NT2/D1 (cell line): ENCODE measurements around the gene CPNE5.

ENCODE experiments used
- DNase-seq: peaks from one replicate; pipeline ENCODE4 v3.0.0-alpha.2; 2011; ENCODE audit warnings: low read depth, low spot score
- H3K27me3 ChIP-seq: 2 replicates; pipeline ENCODE4 v1.6.0; 2011; ENCODE audit warnings: mild to moderate bottlenecking; ENCODE audit not compliant: insufficient read length, insufficient read depth
- H3K36me3 ChIP-seq: 2 replicates; pipeline ENCODE4 v1.6.1; 2011; ENCODE audit warnings: mild to moderate bottlenecking, low read length, mixed read lengths; ENCODE audit not compliant: insufficient read depth, insufficient read length
- H3K4me1 ChIP-seq: 2 replicates; pipeline ENCODE4 v1.5.1; 2011; ENCODE audit not compliant: insufficient read depth, insufficient read length
- H3K4me3 ChIP-seq: 2 replicates; pipeline ENCODE4 v1.5.1; 2011; ENCODE audit warnings: low read depth; ENCODE audit not compliant: insufficient read length
- H3K9ac ChIP-seq: 2 replicates; pipeline ENCODE4 v1.6.0; 2011; ENCODE audit warnings: low read depth; ENCODE audit not compliant: insufficient read length
- H3K9me3 ChIP-seq: 2 replicates; pipeline ENCODE4 v1.5.1; 2011; ENCODE audit warnings: mild to moderate bottlenecking, low read length; ENCODE audit not compliant: insufficient read depth
- SUZ12 ChIP-seq: IDR thresholded peaks from 2 replicates; pipeline ENCODE4 v1.6.1; 2011; ENCODE audit not compliant: insufficient read length, insufficient read depth; ENCODE audit errors: extremely low read depth
- YY1 ChIP-seq: IDR thresholded peaks from 2 replicates; pipeline ENCODE4 v1.6.1; 2011; ENCODE audit not compliant: insufficient read length, insufficient read depth
- ZNF274 ChIP-seq: IDR thresholded peaks from 2 replicates; pipeline ENCODE4 v1.6.1; 2011; ENCODE audit warnings: mild to moderate bottlenecking, low read depth, low read length

Gene CPNE5

GRCh38 chr6:36788768-36789167 is 50.5 kb downstream of the CPNE5 start:
- Histone ChIP-seq H3K4me1 (peaks cover 8% of the 10 kb centered on the region), H3K27me3 (no peaks in the 10 kb centered on the region), H3K36me3 (no peaks in the 10 kb centered on the region), H3K4me3 (no peak overlapping the region), H3K9me3 (no peaks in the 10 kb centered on the region), H3K9ac (no peak overlapping the region)
- no peak for DNase-seq
- no peak for TF ChIP-seq YY1
- no peak for TF ChIP-seq SUZ12
- no peak for TF ChIP-seq ZNF274

- TF ChIP-seq YY1 (no peak), SUZ12 (no peak), ZNF274 (no peak)
- DNase-seq = no peak
- Histone ChIP-seq H3K9me3 (no peaks in the 10 kb centered on the region), H3K9ac (no peak overlapping the region), H3K36me3 (no peaks in the 10 kb centered on the region), H3K4me3 (no peak overlapping the region), H3K27me3 (no peaks in the 10 kb centered on the region), H3K4me1 (peaks cover 5% of the 10 kb centered on the region)
These were observed 51.1 kb downstream of the CPNE5 start for GRCh38 chr6:36788186-36788585.

GRCh38 chr6:36787210-36787609 is 52.0 kb downstream of the CPNE5 start:
- Histone ChIP-seq H3K27me3 (no peaks in the 10 kb centered on the region), H3K36me3 (no peaks in the 10 kb centered on the region), H3K9ac (no peak overlapping the region), H3K4me1 (peaks cover 2% of the 10 kb centered on the region), H3K4me3 (no peak overlapping the region), H3K9me3 (no peaks in the 10 kb centered on the region)
- DNase-seq = no peak
- no peak for TF ChIP-seq ZNF274
- no peak for TF ChIP-seq SUZ12
- TF ChIP-seq YY1 = no peak

- no peak overlapping the region for H3K4me3 ChIP-seq
- H3K27me3 ChIP-seq = no peaks in the 10 kb centered on the region
- H3K9me3 ChIP-seq = no peaks in the 10 kb centered on the region
- H3K36me3 ChIP-seq = no peaks in the 10 kb centered on the region
- no peak for DNase-seq
- TF ChIP-seq ZNF274 (no peak), SUZ12 (no peak), YY1 (no peak)
- H3K4me1 ChIP-seq = peaks cover 2% of the 10 kb centered on the region
- no peak overlapping the region for H3K9ac ChIP-seq
These were observed 53.1 kb downstream of the CPNE5 start for GRCh38 chr6:36786055-36786675.

GRCh38 chr6:36784376-36784636 is 54.9 kb downstream of the CPNE5 start:
- Histone ChIP-seq H3K4me1 (peaks cover 2% of the 10 kb centered on the region), H3K27me3 (no peaks in the 10 kb centered on the region), H3K9me3 (no peaks in the 10 kb centered on the region), H3K36me3 (no peaks in the 10 kb centered on the region), H3K9ac (no peak overlapping the region), H3K4me3 (no peak overlapping the region)
- DNase-seq = no peak
- no peak for TF ChIP-seq SUZ12
- no peak for TF ChIP-seq ZNF274
- no peak for TF ChIP-seq YY1

- Histone ChIP-seq H3K36me3 (no peaks in the 10 kb centered on the region), H3K9me3 (no peaks in the 10 kb centered on the region), H3K9ac (no peak overlapping the region), H3K27me3 (no peaks in the 10 kb centered on the region), H3K4me1 (peaks cover 2% of the 10 kb centered on the region), H3K4me3 (no peak overlapping the region)
- DNase-seq = no peak
- no peak for TF ChIP-seq ZNF274
- no peak for TF ChIP-seq SUZ12
- no peak for TF ChIP-seq YY1
These were observed 55.5 kb downstream of the CPNE5 start for GRCh38 chr6:36783603-36784375.

- Histone ChIP-seq H3K4me3 (no peak overlapping the region), H3K9ac (no peak overlapping the region), H3K27me3 (no peaks in the 10 kb centered on the region), H3K9me3 (no peaks in the 10 kb centered on the region), H3K36me3 (no peaks in the 10 kb centered on the region), H3K4me1 (peaks cover under 1% of the 10 kb centered on the region)
- DNase-seq = no peak
- no peak for TF ChIP-seq ZNF274
These were observed 57.6 kb downstream of the CPNE5 start for GRCh38 chr6:36781669-36782068.
